Hepatocyte (in vitro differentiated cells): Measurements from ENCODE around the gene PTS. TPM values are rescaled to one million over a fixed set of nuclear protein-coding genes. Genes with fewer than 3 reads are reported as not detected.

Source experiments
- DNase-seq: peaks from one replicate; pipeline ENCODE4 v3.0.0-alpha.2; 2016; ENCODE audit warnings: low spot score
- H2AFZ ChIP-seq: fragments of 200-600 bp; sonication (generic); 2 replicates; pipeline ENCODE4 v1.6.0; 2016; ENCODE audit warnings: antibody characterized with exemption, mild to moderate bottlenecking
- H3K27ac ChIP-seq: fragments of 200-600 bp; sonication (generic); 2 replicates; pipeline ENCODE4 v1.5.1; 2016; ENCODE audit warnings: mild to moderate bottlenecking
- H3K27me3 ChIP-seq: fragments of 200-600 bp; sonication (generic); 2 replicates; pipeline ENCODE4 v1.6.1; 2016
- H3K36me3 ChIP-seq: fragments of 200-600 bp; sonication (generic); replicated peaks from 2 replicates; pipeline ENCODE4 v1.5.1; 2016; ENCODE audit warnings: low read depth; ENCODE audit not compliant: insufficient read depth
- H3K4me1 ChIP-seq: fragments of 200-600 bp; sonication (generic); 2 replicates; pipeline ENCODE4 v1.5.1; 2016; ENCODE audit warnings: mild to moderate bottlenecking, moderate library complexity; ENCODE audit not compliant: insufficient read depth
- H3K4me2 ChIP-seq: fragments of 200-600 bp; sonication (generic); 2 replicates; pipeline ENCODE4 v1.6.0; 2016
- H3K4me3 ChIP-seq: fragments of 200-600 bp; sonication (generic); 2 replicates; pipeline ENCODE4 v1.5.1; 2016; ENCODE audit warnings: mild to moderate bottlenecking
- H3K79me2 ChIP-seq: fragments of 200-600 bp; sonication (generic); 2 replicates; pipeline ENCODE4 v1.6.0; 2017; ENCODE audit warnings: mild to moderate bottlenecking
- H3K9me2 ChIP-seq: fragments of 200-600 bp; sonication (generic); replicated peaks from 2 replicates; pipeline ENCODE4 v1.6.0; 2017; ENCODE audit warnings: mild to moderate bottlenecking; ENCODE audit not compliant: insufficient read depth
- H3K9me3 ChIP-seq: fragments of 200-600 bp; sonication (generic); 2 replicates; pipeline ENCODE4 v1.5.1; 2016; ENCODE audit warnings: low read depth, mild to moderate bottlenecking
- H4K20me1 ChIP-seq: fragments of 200-600 bp; sonication (generic); 2 replicates; pipeline ENCODE4 v1.6.0; 2016; ENCODE audit warnings: mild to moderate bottlenecking; ENCODE audit not compliant: insufficient read depth, poor library complexity, severe bottlenecking
- EZH2 ChIP-seq: fragments of 200-600 bp; sonication (generic); IDR thresholded peaks from 2 replicates; pipeline ENCODE4 v1.6.1; 2016; ENCODE audit warnings: antibody characterized with exemption, mild to moderate bottlenecking, borderline replicate concordance
- EZH2phosphoT487 ChIP-seq: fragments of 200-600 bp; sonication (generic); IDR thresholded peaks from one replicate; pipeline ENCODE4 v1.6.1; 2018; ENCODE audit warnings: antibody characterized with exemption, mild to moderate bottlenecking, low read depth, moderate library complexity; ENCODE audit not compliant: unreplicated experiment, severe bottlenecking
- WGBS: methylation state at CpG from one replicate; pipeline ENCODE4 v1.1.6; 2016; ENCODE audit warnings: low lambda C conversion rate; ENCODE audit errors: missing lambda C conversion rate; 5-methylcytosine and 5-hydroxymethylcytosine counted together
- polyA plus RNA-seq: library from polyadenylated mRNA; unstranded; fragments of >200 nt; fragmentation: Nextera tagmentation; extraction: Ambion mirVana; gene quantifications from 2 replicates; pipeline ENCODE4 v1.2.1, GENCODE V29; 2016
- small RNA-seq: library from RNA; depleted of rRNA; stranded (forward); fragments of <200 nt; gene quantifications from one replicate; pipeline ENCODE3, GENCODE V24; 2014
- total RNA-seq: library from RNA; depleted of rRNA; stranded (reverse); fragments of >200 nt; gene quantifications from 2 replicates; pipeline ENCODE4 v1.2.3, GENCODE V29; 2014
- TF ChIP-seq, protein P1 (sequence below): fragments of 200-600 bp; sonication (generic); IDR thresholded peaks from 2 replicates; pipeline ENCODE4 v1.5.1; 2016; ENCODE audit warnings: antibody characterized with exemption, mild to moderate bottlenecking; ENCODE audit not compliant: poor library complexity

The PTS gene
- total and polyA plus RNA-seq, 2 experiments from 2014 or later = 44.3 to 84.6 TPM

DNA sequence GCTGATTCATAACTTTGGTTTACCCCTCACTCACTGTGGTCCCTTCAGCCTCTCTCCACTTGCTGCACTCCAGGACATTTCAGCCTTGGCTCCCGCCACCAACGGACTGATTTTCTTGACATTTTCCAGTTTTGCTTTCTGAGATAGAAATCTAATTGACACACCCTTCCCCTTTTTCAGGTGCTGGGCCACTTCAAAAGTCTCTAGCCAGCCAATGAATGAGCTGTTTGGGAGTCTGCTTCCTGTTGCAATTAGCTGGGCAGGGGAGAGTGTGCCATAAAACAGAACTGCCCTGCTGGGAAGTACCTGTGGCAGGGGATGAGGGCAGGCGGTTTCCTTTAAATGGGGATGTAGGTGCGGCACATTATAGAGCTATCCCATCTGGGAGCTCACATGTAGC is 55.5 kb downstream of the PTS start:
- H3K9me2 ChIP-seq = no peaks in the 10 kb centered on the region
- H3K4me3 ChIP-seq = no peak overlapping the region
- H4K20me1 ChIP-seq = no peaks in the 10 kb centered on the region
- H2AFZ ChIP-seq = no peak overlapping the region
- H3K36me3 ChIP-seq = no peaks in the 10 kb centered on the region
- H3K27me3 ChIP-seq = no peaks in the 10 kb centered on the region
- WGBS = 70% methylated on average over 4 of the region's 4 CpGs
- DNase-seq = no peak
- no peaks in the 10 kb centered on the region for H3K79me2 ChIP-seq
- H3K27ac ChIP-seq = no peak overlapping the region
- no peaks in the 10 kb centered on the region for H3K9me3 ChIP-seq
- H3K4me2 ChIP-seq = no peak overlapping the region
- H3K4me1 ChIP-seq = peaks cover 11% of the 10 kb centered on the region
- TF ChIP-seq EZH2 (no peak), EZH2phosphoT487 (no peak)
- TF ChIP-seq, protein P1, sequence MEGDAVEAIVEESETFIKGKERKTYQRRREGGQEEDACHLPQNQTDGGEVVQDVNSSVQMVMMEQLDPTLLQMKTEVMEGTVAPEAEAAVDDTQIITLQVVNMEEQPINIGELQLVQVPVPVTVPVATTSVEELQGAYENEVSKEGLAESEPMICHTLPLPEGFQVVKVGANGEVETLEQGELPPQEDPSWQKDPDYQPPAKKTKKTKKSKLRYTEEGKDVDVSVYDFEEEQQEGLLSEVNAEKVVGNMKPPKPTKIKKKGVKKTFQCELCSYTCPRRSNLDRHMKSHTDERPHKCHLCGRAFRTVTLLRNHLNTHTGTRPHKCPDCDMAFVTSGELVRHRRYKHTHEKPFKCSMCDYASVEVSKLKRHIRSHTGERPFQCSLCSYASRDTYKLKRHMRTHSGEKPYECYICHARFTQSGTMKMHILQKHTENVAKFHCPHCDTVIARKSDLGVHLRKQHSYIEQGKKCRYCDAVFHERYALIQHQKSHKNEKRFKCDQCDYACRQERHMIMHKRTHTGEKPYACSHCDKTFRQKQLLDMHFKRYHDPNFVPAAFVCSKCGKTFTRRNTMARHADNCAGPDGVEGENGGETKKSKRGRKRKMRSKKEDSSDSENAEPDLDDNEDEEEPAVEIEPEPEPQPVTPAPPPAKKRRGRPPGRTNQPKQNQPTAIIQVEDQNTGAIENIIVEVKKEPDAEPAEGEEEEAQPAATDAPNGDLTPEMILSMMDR = no peak

Small RNA genes within 50 kb of the gene (small RNA-seq; reads per million reads assigned to genes)
- not detected for gene MRPS36P4

Other genes with a start within 250 kb of the PTS start
- 40.5 and 42.1 TPM in 2 replicates for gene DLAT, start 201.0 kb upstream of the PTS start, total RNA-seq
- gene DLAT, start 201.0 kb upstream of the PTS start, polyA plus RNA-seq = 27.9 and 32.7 TPM in 2 replicates
- 0.60 and 1.7 TPM in 2 replicates for gene PIH1D2, start 152.4 kb upstream of the PTS start, total RNA-seq
- gene PIH1D2, start 152.4 kb upstream of the PTS start, polyA plus RNA-seq = 2.2 and 3.1 TPM in 2 replicates
- gene NKAPD1, start 152.1 kb upstream of the PTS start, total RNA-seq = 21.2 and 24.6 TPM in 2 replicates
- 8.8 and 21.5 TPM in 2 replicates for gene NKAPD1, start 152.1 kb upstream of the PTS start, polyA plus RNA-seq
- 62.5 and 62.8 TPM in 2 replicates for gene TIMM8B, start 139.7 kb upstream of the PTS start, total RNA-seq
- gene TIMM8B, start 139.7 kb upstream of the PTS start, polyA plus RNA-seq = 126 and 128 TPM in 2 replicates
- gene SDHD, start 139.6 kb upstream of the PTS start, total RNA-seq = 151 and 152 TPM in 2 replicates
- 144 and 158 TPM in 2 replicates for gene SDHD, start 139.6 kb upstream of the PTS start, polyA plus RNA-seq
- gene IL18, start 62.3 kb upstream of the PTS start, total RNA-seq = 9.4 and 10.3 TPM in 2 replicates
- 5.1 and 7.0 TPM in 2 replicates for gene IL18, start 62.3 kb upstream of the PTS start, polyA plus RNA-seq
- 0.50 and 4.4 TPM in 2 replicates for gene TEX12, start 59.1 kb upstream of the PTS start, total RNA-seq
- not detected in 2 replicates for gene TEX12, start 59.1 kb upstream of the PTS start, polyA plus RNA-seq
- gene BCO2, start 50.9 kb upstream of the PTS start, total RNA-seq = 23.9 and 30.8 TPM in 2 replicates
- gene BCO2, start 50.9 kb upstream of the PTS start, polyA plus RNA-seq = 39.1 and 64.5 TPM in 2 replicates
- not detected in 2 replicates for gene PLET1, start 34.4 kb downstream of the PTS start, total RNA-seq
- 0.34 TPM in 1 of 2 replicates, not detected in the other for gene PLET1, start 34.4 kb downstream of the PTS start, polyA plus RNA-seq